Smooth muscle cell of trachea (primary cell): ENCODE measurements around the gene CGREF1. TPM values are rescaled to one million over a fixed set of nuclear protein-coding genes. Genes with fewer than 3 reads are reported as not detected.

Experiments
- total RNA-seq: library from RNA; depleted of rRNA; stranded (reverse); fragments of >200 nt; gene quantifications from 2 replicates; pipeline ENCODE4 v1.2.1, GENCODE V29; 2014

Gene CGREF1, protein sequence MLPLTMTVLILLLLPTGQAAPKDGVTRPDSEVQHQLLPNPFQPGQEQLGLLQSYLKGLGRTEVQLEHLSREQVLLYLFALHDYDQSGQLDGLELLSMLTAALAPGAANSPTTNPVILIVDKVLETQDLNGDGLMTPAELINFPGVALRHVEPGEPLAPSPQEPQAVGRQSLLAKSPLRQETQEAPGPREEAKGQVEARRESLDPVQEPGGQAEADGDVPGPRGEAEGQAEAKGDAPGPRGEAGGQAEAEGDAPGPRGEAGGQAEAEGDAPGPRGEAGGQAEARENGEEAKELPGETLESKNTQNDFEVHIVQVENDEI
- total RNA-seq, result 3.6 and 6.1 TPM in 2 replicates

DNA sequence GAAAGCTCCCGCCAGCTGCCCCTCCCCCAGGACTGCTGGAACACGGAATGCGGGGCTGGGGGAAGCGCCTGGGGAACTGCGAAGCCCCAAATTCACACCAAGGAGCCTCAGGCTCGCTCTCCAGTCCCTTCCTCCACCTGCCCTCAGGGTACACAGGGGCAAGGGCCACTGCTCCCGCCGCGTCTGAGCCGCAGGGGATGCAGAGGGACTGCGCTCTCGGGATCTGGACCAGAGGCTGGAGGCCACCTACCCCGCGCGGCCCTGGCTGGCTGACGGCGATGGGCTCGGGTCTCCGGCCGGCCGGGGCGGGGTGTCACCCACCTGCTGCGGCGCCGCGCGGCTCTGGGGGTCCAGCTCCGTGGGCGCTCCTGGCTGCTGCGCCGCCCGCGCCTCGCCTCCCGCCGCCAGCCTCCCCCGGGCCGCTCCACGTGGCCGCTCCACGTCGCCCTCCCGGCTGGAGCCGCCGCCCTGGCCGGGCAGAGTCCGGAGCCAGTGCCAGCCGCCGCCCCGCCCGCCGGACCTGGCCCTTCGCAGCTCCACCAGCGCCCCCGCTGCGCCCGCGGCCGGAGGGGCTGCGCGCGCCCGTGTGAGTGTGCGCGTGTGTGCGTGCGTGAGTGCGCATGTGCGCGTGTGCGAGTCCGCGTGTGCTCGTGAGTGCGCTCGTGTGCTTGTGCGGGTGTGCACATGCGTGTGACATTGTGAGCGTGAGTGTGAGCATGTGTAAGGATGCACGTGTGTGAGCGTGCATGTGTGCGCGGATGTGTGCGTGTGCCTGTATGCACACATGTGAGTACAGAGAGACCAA is at the start of gene CGREF1:
Gene CGREF1 (minus strand): TSS at position 604 of the 805 bp plus-strand sequence. CDS start 14,762 bp downstream, outside the sequence.

DNA sequence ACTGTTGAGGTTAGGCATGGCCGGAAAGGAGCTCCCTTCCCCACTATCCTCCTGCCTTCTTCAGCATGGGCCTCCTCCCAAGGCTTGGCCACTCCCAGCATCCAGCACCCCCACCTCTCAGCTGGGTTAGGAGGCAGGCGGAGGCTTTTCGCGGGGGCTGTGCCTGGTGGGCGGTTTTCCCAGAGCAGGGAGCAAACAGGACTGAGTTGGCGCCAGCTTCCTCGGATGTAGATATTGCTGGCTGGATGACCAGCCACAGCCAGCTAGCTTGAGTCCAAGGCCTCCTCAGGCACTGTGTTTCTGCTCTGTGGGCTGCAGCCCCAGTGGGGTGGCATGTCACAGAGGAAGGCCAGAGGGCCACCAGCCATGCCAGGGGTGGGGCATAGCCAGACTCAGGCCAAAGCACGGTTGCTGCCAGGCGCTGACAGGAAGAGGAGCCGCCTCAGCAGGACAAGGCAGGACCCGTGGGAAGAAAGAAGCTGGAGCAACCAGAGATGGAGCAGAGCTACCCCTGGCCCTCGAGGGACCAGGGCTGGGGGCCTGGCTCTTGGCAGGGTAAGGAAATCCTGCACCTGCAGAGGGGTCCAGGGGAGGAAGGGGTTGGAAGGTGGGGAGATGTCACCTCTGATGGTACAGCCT is 30.0 kb upstream of the CGREF1 start, which contains the start of gene TCF23:
Gene TCF23 (plus strand): TSS at position 204 of the 639 bp plus-strand sequence. CDS start 130 bp downstream, at position 334.

DNA sequence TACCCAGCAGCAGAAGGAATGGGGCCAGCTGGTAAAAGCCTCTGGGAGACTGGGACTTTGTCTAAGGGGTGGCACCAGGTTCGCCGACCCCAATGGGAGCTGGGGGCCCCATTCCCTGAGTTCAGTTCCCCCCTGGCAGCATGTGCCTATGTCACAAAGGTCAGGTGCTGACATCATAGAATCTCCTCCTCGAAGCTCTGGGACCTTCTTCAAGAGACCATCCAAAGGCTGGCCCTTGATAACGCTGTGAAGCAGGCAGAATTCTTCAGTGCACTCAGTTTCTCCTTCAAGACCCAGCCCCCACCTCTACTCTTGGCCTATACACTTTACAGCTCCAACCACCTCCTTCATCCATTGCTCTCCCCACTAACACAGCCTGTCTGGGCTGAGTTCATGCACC is 20.4 kb upstream of the CGREF1 start, which contains the start of gene PRR30:
Gene PRR30 (minus strand): TSS at position 101 of the 400 bp plus-strand sequence. CDS start 1,081 bp downstream, outside the sequence.

DNA sequence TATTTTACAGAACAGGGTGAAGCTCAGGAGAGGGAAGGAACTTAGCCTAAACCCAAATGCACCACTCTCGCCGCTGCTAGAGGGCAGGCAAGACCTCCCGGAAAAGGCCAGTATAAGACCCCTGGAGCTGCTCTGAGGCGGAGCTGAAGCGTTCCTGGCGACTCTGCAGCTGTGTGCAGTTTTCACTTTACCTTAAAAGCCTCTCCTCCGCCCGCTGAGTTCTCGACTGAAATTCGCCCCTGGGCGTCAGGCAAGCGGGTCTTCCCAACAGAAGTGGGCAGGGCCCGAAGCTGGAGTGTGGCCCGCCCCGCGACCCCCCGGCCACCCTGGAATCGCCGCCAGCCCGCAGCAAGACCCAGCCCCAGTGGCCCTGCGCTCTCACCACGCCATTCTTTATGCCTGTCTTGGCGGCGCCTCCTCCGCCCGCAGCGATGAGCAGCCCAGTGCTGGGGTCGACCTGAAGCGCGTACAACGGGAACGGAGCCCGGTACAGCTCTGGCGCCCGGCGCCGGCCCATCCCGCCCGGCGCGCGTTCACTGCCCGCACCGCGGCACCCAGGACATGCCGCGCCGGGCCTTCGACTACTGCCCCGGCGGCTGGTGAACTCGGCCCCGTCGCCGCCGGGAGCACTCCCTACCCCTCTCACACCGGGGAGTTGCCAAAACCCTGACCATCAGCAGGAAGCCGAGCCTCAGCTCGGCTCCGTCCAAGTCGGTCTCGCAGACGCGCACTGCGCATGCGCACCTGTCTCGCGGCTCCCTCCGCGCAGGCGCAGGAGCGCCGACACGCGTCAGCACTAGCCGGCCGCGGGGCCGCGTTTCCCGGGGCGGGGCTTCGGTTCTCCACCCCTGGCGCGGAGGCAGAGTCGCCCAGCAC is 15.2 kb upstream of the CGREF1 start, which contains the start of gene PREB:
Gene PREB (minus strand): TSS at position 732 of the 876 bp plus-strand sequence. CDS start 215 bp downstream, at position 517.

DNA sequence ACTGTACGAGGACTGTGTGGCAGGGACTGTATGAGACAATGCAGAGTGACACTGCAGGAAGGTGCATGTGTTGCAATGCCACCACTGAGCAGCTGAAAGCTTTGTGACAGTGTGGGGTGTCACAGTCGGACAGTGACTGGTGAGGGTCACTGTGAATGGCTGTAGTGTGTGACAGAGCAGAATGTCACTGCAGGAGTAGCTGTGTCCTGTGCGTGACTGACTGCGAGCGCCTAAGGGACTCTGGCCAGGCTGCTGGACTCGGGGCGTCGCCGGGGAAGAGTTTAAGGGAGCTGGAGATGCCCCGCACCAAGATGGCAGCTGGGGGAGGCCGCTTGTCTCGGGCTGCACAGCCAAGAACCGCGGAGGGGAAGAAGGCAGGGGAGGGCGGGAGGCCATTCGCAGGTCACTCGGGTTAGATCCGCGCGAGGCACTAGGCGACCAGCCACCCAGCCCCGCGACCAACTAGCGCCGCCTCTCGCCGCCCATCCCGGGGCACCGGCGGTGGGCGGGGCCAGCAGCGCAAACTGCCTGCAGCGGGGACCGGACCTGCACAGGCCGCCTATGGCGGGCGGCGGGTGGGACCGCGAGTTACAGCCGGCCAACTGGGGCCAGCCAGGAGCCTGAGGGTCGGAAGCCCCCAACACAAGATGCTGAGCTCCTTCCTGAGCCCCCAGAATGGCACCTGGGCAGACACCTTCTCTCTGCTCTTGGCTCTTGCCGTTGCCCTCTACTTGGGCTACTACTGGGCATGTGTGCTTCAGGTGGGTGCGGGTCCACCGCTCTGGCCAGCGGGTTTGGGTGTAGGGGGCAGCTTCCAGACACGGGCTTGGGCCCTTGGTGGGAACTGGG is 4.6 kb upstream of the CGREF1 start, which contains the start of gene ABHD1:
Gene ABHD1 (plus strand): TSS at position 514 of the 849 bp plus-strand sequence. CDS start 134 bp downstream, at position 648.

DNA sequence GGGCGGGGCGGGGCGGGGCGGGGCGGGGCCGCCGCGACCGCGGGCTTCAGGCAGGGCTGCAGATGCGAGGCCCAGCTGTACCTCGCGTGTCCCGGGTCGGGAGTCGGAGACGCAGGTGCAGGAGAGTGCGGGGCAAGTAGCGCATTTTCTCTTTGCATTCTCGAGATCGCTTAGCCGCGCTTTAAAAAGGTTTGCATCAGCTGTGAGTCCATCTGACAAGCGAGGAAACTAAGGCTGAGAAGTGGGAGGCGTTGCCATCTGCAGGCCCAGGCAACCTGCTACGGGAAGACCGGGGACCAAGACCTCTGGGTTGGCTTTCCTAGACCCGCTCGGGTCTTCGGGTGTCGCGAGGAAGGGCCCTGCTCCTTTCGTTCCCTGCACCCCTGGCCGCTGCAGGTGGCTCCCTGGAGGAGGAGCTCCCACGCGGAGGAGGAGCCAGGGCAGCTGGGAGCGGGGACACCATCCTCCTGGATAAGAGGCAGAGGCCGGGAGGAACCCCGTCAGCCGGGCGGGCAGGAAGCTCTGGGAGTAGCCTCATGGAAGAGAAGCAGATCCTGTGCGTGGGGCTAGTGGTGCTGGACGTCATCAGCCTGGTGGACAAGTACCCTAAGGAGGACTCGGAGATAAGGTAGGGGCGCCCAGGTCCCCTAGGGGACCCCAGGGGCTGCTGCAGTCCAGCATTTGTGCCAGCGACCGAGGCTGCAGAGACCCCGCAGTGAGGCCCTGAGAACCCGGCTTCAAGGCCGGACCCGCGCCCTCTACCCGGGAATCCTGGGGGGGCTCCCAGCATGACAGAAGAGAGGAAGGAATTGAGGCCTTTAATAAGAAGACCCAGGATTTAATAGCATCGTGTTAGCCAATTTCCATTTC is 32.0 kb downstream of the CGREF1 start, which contains the start of gene KHK:
Gene KHK (plus strand): TSS at position 49 of the 870 bp plus-strand sequence. CDS start 488 bp downstream, at position 537.

DNA sequence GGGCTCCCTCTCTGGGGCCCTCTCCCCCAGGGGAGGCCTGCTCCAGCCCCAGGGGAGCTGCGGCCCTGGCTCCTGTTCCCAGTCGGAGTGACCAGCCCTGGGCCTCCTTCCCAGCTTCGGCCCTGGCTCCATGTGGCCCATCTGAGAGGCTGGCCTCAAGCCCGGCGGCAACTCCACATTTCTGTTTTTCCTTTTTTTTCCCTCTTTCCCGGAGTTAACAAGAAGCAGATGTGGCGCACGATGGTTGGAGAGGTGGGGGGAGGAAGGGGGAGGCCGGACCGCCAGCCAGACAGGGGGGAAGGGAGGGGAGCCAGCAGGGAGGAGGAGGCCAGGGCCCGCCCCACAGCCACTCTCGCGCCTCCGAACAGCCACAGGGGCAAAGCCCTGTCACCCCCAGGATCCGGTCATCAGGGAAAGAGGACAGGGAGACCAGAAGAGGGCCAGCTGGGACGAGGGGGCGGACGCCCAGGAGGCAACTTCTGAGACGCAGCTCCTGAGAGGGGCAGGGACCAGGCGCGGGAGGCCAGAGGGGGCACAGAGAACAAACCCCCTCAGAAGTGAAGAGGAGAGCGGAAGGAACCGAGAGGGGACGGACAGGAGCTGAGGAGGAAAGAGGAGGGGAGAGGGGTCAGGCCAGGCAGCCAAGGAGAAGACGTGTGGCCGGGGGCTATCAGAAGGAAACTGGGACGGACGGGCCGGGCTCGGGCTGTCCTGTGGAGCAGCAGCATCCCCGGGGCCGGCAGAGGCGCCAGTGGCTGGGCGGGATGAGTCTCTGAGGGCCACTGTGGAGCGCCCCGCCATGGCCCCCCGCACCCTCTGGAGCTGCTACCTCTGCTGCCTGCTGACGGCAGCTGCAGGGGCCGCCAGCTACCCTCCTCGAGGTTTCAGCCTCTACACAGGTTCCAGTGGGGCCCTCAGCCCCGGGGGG is 40.4 kb downstream of the CGREF1 start, which contains the start of gene EMILIN1:
Gene EMILIN1 (plus strand): TSS at position 349 of the 928 bp plus-strand sequence. CDS start 451 bp downstream, at position 800.

DNA sequence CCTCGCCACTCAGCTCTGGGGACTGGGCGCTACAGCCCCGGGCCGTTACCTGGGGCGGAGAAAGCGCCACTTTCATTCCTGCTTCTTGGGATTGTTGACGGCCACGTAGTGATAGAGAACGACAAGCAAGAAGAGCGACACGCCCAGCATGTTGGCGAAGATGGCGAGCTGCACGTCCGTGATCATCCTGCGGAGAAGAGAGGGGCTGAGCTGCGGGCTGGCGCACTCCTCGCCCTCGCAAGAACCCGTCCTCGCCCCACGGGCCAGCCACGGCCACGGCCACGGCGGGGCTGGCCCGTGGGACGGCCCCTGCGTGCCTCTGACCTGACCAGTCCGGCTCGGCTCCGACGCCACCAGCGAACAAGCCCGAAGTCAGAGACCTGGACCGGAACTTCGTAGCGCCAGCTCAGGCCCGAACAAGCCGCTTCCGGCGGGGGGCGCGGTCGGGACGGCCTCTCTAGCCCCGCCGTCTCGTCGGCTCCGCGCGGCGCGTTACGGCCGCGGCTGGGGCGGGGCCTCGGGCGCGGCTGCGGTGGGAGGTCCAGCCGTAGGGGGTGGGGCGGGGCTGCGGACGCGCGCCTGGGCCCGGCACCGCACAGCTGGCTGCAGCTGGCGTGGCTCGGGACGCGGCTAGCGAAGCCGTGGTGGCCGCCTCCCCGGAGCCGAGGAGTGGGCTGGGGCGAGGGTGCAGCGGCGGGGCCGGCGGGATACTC is 47.5 kb downstream of the CGREF1 start, which contains the start of gene OST4:
Gene OST4 (minus strand): TSS at position 378 of the 713 bp plus-strand sequence.

DNA sequence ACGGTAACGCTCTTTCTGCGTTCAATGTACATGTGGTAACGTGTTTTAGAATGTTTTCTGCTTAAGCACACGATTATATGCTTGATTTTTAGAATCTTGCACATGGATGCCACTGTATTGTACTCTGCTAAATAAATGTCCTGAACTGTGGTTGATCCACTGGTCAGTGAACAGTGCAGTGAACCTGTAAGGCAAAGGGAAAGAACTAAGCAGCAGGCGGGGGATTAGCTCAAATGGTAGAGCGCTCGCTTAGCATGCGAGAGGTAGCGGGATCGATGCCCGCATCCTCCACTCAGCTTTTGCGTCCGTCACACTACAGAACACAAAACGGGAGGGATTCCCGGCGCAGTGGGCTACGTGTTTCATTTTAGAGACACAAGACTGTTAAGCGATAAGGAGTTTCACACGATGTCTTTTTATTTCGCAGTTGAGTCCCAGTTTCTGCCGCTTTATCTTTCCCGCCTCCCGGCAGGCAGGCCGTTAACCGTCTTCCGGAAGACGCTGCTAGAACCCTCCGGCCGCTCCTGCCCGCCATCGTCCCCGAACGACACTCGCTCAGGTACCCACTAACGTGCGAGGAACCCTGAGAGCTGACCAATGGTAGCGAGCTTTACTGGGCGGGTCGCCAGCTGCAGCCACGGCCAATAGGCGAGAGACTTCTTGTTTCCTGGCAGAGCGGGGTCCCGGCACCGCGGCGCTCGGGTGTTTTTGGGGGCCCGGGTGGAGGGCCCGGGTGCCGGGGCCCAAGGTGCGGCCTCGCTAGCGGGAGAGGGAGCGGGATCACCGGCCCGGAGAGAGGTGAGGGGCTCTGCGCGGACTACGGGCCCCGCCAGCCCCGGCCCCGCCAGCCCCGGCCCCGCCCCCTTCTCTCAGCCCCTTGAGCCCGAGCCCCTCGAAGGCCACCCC is 67.7 kb downstream of the CGREF1 start, which contains the start of gene AGBL5:
Gene AGBL5 (plus strand): TSS at position 673 of the 906 bp plus-strand sequence. CDS start 1,291 bp downstream, outside the sequence.

Other genes with a start within 250 kb of the CGREF1 start
- gene MAPRE3, start 148.5 kb downstream of the CGREF1 start, total RNA-seq, result 5.8 and 8.1 TPM in 2 replicates
- 33.7 and 38.5 TPM in 2 replicates for gene TMEM214, start 86.2 kb downstream of the CGREF1 start, total RNA-seq
- gene AGBL5, start 67.5 kb downstream of the CGREF1 start, total RNA-seq, result 24.6 and 33.2 TPM in 2 replicates
- 409 and 544 TPM in 2 replicates for gene OST4, start 47.5 kb downstream of the CGREF1 start, total RNA-seq
- gene EMILIN1, start 40.5 kb downstream of the CGREF1 start, total RNA-seq, result 305 and 366 TPM in 2 replicates
- gene KHK, start 32.4 kb downstream of the CGREF1 start, total RNA-seq, result 0.50 and 1.3 TPM in 2 replicates
- gene ABHD1, start 4.7 kb upstream of the CGREF1 start, total RNA-seq, result under 0.01 and 0.15 TPM in 2 replicates
- 33.7 and 40.2 TPM in 2 replicates for gene PREB, start 15.5 kb upstream of the CGREF1 start, total RNA-seq
- gene PRR30, start 20.3 kb upstream of the CGREF1 start, total RNA-seq, result not detected in 2 replicates
- not detected in 2 replicates for gene TCF23, start 29.9 kb upstream of the CGREF1 start, total RNA-seq
- gene ATRAID, start 92.9 kb upstream of the CGREF1 start, total RNA-seq, result 197 and 218 TPM in 2 replicates
- 13.7 and 15.1 TPM in 2 replicates for gene SLC5A6, start 93.1 kb upstream of the CGREF1 start, total RNA-seq
- gene CAD, start 98.2 kb upstream of the CGREF1 start, total RNA-seq, result 37.8 and 41.5 TPM in 2 replicates
- gene SLC30A3, start 143.9 kb upstream of the CGREF1 start, total RNA-seq, result 0.15 and 0.50 TPM in 2 replicates
- gene DNAJC5G, start 156.3 kb upstream of the CGREF1 start, total RNA-seq, result not detected in 2 replicates
- under 0.01 TPM in 1 of 2 replicates, not detected in the other for gene TRIM54, start 163.3 kb upstream of the CGREF1 start, total RNA-seq
- 1.5 and 1.8 TPM in 2 replicates for gene UCN, start 189.3 kb upstream of the CGREF1 start, total RNA-seq
- gene MPV17, start 204.0 kb upstream of the CGREF1 start, total RNA-seq, result 111 and 117 TPM in 2 replicates
- 33.4 and 34.6 TPM in 2 replicates for gene GTF3C2, start 237.6 kb upstream of the CGREF1 start, total RNA-seq